Measurements from ENCODE around the gene E2F6. TPM values are rescaled to one million over a fixed set of nuclear protein-coding genes. Genes with fewer than 3 reads are reported as not detected.
A peak's percentile ranks its signal among the peaks of the same experiment; 100 is the strongest.

The E2F6 gene
- total and polyA plus RNA-seq, 2 of the 13 experiments (the other 11 are each of a cell fraction or from before 2014, with no cell fraction given) = 27.3 to 36.0 TPM

- peak; percentile 99 for TF ChIP-seq ZNF704 (CRISPR knock-in tag; IDR thresholded peaks at IDR 0.05; ENCODE audit: borderline replicate concordance)
- no peak; the same call in 1 of the 2 replicates for TF ChIP-seq DNMT1 (CRISPR knock-in tag; IDR thresholded peaks at IDR 0.05)
- peak; percentile 100 for TF ChIP-seq ZNF552 (CRISPR knock-in tag; IDR thresholded peaks at IDR 0.05; ENCODE audit: borderline replicate concordance)
- TF ChIP-seq ZNF709 (CRISPR knock-in tag; IDR thresholded peaks at IDR 0.05) = peak; percentile 99
- no peak; the same call in 1 of the 2 replicates for TF ChIP-seq ZNF326 (CRISPR knock-in tag; IDR thresholded peaks at IDR 0.05; ENCODE audit: borderline replicate concordance)
- TF ChIP-seq, protein P1, sequence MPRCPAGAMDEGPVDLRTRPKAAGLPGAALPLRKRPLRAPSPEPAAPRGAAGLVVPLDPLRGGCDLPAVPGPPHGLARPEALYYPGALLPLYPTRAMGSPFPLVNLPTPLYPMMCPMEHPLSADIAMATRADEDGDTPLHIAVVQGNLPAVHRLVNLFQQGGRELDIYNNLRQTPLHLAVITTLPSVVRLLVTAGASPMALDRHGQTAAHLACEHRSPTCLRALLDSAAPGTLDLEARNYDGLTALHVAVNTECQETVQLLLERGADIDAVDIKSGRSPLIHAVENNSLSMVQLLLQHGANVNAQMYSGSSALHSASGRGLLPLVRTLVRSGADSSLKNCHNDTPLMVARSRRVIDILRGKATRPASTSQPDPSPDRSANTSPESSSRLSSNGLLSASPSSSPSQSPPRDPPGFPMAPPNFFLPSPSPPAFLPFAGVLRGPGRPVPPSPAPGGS (CRISPR knock-in tag; IDR thresholded peaks at IDR 0.05) = peak; percentile 100
- TF ChIP-seq, protein P2, sequence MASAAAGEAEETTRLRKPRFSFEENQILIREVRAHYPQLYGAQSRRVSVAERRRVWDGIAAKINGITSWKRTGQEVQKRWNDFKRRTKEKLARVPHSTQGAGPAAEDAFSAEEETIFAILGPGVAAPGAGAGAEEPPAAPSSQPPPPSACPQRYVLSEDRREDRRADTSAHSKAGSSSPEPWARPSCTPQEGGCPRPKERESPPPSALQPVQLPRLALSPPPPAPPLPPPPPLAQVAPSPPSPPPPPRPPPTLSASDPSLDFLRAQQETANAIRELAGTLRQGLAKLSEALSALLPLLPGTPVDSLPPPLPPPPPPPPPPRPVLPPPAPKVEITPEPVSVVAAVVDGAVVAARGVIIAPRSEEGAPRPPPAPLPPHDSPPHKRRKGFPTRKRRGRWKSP (CRISPR knock-in tag; IDR thresholded peaks at IDR 0.05) = peak; percentile 88
- TF ChIP-seq NR0B2 (CRISPR knock-in tag; IDR thresholded peaks at IDR 0.05) = peak; percentile 99
- TF ChIP-seq, protein P3, sequence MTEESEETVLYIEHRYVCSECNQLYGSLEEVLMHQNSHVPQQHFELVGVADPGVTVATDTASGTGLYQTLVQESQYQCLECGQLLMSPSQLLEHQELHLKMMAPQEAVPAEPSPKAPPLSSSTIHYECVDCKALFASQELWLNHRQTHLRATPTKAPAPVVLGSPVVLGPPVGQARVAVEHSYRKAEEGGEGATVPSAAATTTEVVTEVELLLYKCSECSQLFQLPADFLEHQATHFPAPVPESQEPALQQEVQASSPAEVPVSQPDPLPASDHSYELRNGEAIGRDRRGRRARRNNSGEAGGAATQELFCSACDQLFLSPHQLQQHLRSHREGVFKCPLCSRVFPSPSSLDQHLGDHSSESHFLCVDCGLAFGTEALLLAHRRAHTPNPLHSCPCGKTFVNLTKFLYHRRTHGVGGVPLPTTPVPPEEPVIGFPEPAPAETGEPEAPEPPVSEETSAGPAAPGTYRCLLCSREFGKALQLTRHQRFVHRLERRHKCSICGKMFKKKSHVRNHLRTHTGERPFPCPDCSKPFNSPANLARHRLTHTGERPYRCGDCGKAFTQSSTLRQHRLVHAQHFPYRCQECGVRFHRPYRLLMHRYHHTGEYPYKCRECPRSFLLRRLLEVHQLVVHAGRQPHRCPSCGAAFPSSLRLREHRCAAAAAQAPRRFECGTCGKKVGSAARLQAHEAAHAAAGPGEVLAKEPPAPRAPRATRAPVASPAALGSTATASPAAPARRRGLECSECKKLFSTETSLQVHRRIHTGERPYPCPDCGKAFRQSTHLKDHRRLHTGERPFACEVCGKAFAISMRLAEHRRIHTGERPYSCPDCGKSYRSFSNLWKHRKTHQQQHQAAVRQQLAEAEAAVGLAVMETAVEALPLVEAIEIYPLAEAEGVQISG (CRISPR knock-in tag; IDR thresholded peaks at IDR 0.05) = peak; percentile 93
- TF ChIP-seq PHF5A (CRISPR knock-in tag; IDR thresholded peaks at IDR 0.05; ENCODE audit: low read depth, unreplicated experiment) = peak; percentile 99
- no peak; the same call in none of the 2 replicates for TF ChIP-seq ZNF292 (CRISPR knock-in tag; IDR thresholded peaks at IDR 0.05; ENCODE audit: borderline replicate concordance, low read depth)
- TF ChIP-seq ZNF550 (CRISPR knock-in tag; IDR thresholded peaks at IDR 0.05; ENCODE audit: borderline replicate concordance) = peak; percentile 92; the same call in 1 of the 2 replicates
- peak; percentile 99 for TF ChIP-seq ZNF749 (CRISPR knock-in tag; IDR thresholded peaks at IDR 0.05; ENCODE audit: borderline replicate concordance)
- TF ChIP-seq TOPORS (CRISPR knock-in tag; IDR thresholded peaks at IDR 0.05) = peak; percentile 99
- TF ChIP-seq ZNF577 (CRISPR knock-in tag; IDR thresholded peaks at IDR 0.05; ENCODE audit: borderline replicate concordance, low read depth) = 0 out of 2 replicates have a peak, but pooled peaks have one; percentile 79
- TF ChIP-seq, protein P4, sequence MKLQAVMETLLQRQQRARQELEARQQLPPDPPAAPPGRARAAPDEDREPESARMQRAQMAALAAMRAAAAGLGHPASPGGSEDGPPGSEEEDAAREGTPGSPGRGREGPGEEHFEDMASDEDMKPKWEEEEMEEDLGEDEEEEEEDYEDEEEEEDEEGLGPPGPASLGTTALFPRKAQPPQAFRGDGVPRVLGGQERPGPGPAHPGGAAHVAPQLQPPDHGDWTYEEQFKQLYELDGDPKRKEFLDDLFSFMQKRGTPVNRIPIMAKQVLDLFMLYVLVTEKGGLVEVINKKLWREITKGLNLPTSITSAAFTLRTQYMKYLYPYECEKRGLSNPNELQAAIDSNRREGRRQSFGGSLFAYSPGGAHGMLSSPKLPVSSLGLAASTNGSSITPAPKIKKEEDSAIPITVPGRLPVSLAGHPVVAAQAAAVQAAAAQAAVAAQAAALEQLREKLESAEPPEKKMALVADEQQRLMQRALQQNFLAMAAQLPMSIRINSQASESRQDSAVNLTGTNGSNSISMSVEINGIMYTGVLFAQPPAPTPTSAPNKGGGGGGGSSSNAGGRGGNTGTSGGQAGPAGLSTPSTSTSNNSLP (IDR thresholded peaks at IDR 0.05; ENCODE audit: low read depth, low read length) = peak; percentile 88
These were observed at the start of gene E2F6 (continued) for GRCh38 chr2:11465485-11466306.

Data from HepG2 (cell line).